DOHH2 (cell line): Measurements from ENCODE around the gene TSHZ2.

Experiments
- H3F3A ChIP-seq: fragments of 200-600 bp; sonication (generic), shearing (Covaris generic); 2 replicates; pipeline ENCODE4 v1.6.0; 2016; ENCODE audit warnings: antibody characterized with exemption, mild to moderate bottlenecking; ENCODE audit not compliant: control insufficient read depth, insufficient read depth
- H3K27ac ChIP-seq: fragments of 200-600 bp; sonication (generic); 2 replicates; pipeline ENCODE4 v1.5.1; 2014; ENCODE audit warnings: low read depth, mild to moderate bottlenecking, low read length, moderate library complexity
- H3K27me3 ChIP-seq: fragments of 200-600 bp; sonication (generic); 2 replicates; pipeline ENCODE4 v1.6.1; 2014; ENCODE audit warnings: mild to moderate bottlenecking, low read length, mixed read lengths; ENCODE audit not compliant: control insufficient read depth
- H3K36me3 ChIP-seq: fragments of 200-600 bp; sonication (generic); 2 replicates; pipeline ENCODE4 v1.6.1; 2014; ENCODE audit warnings: mild to moderate bottlenecking, low read length, moderate library complexity, mixed read lengths; ENCODE audit not compliant: control insufficient read depth
- H3K4me1 ChIP-seq: fragments of 200-600 bp; sonication (generic); 2 replicates; pipeline ENCODE4 v1.6.1; 2014; ENCODE audit warnings: mild to moderate bottlenecking, low read length, mixed read lengths; ENCODE audit not compliant: control insufficient read depth
- H3K4me2 ChIP-seq: fragments of 200-600 bp; sonication (generic); 2 replicates; pipeline ENCODE4 v1.6.0; 2014; ENCODE audit warnings: mild to moderate bottlenecking, low read length, moderate library complexity
- H3K4me3 ChIP-seq: fragments of 200-600 bp; sonication (generic); 2 replicates; pipeline ENCODE4 v1.5.1; 2014; ENCODE audit warnings: mild to moderate bottlenecking, low read length, mixed read lengths
- H3K79me2 ChIP-seq: fragments of 200-600 bp; sonication (generic); 2 replicates; pipeline ENCODE4 v1.6.1; 2014; ENCODE audit warnings: mild to moderate bottlenecking, low read length, mixed read lengths; ENCODE audit not compliant: control insufficient read depth
- H3K9me2 ChIP-seq: fragments of 200-600 bp; sonication (generic); replicated peaks from 2 replicates; pipeline ENCODE4 v1.6.1; 2014; ENCODE audit warnings: mild to moderate bottlenecking, low read length, mixed read lengths; ENCODE audit not compliant: control insufficient read depth
- H3K9me3 ChIP-seq: fragments of 200-600 bp; sonication (generic); 2 replicates; pipeline ENCODE4 v1.6.1; 2014; ENCODE audit warnings: antibody characterized with exemption, low read length, mixed read lengths; ENCODE audit not compliant: control insufficient read depth, insufficient read depth
- H4K20me1 ChIP-seq: fragments of 200-600 bp; sonication (generic); 2 replicates; pipeline ENCODE4 v1.6.0; 2014; ENCODE audit warnings: low read depth, mild to moderate bottlenecking, antibody characterized with exemption, low read length, moderate library complexity; ENCODE audit not compliant: control insufficient read depth, insufficient read depth
- CTCF ChIP-seq: fragments of 200-600 bp; sonication (generic); IDR thresholded peaks from one replicate; pipeline ENCODE4 v1.5.1; 2014; ENCODE audit warnings: antibody characterized with exemption, mild to moderate bottlenecking, low read depth, low read length; ENCODE audit not compliant: poor library complexity, severe bottlenecking
- EZH2phosphoT487 ChIP-seq: fragments of 200-600 bp; sonication (generic); IDR thresholded peaks from 2 replicates; pipeline ENCODE4 v1.6.1; 2017; ENCODE audit warnings: borderline replicate concordance, mild to moderate bottlenecking, antibody characterized with exemption, low read length, moderate library complexity, mixed read lengths

Gene TSHZ2

GRCh38 chr20:53152228-53152627 is 180.1 kb downstream of the TSHZ2 start:
- peaks cover 47% of the 10 kb centered on the region for H3K4me1 ChIP-seq
- no peak overlapping the region for H3K4me3 ChIP-seq
- no peaks in the 10 kb centered on the region for H3K27me3 ChIP-seq
- H3K4me2 ChIP-seq: no peak overlapping the region
- no peaks in the 10 kb centered on the region for H3K9me3 ChIP-seq
- H3K79me2 ChIP-seq: no peaks in the 10 kb centered on the region
- TF ChIP-seq CTCF (no peak), EZH2phosphoT487 (no peak)
- peaks cover 4% of the 10 kb centered on the region; the same call in 1 of the 2 replicates for H3F3A ChIP-seq
- H3K9me2 ChIP-seq: no peaks in the 10 kb centered on the region
- no peaks in the 10 kb centered on the region for H3K36me3 ChIP-seq
- no peak overlapping the region for H3K27ac ChIP-seq
- H4K20me1 ChIP-seq: no peaks in the 10 kb centered on the region

DNA sequence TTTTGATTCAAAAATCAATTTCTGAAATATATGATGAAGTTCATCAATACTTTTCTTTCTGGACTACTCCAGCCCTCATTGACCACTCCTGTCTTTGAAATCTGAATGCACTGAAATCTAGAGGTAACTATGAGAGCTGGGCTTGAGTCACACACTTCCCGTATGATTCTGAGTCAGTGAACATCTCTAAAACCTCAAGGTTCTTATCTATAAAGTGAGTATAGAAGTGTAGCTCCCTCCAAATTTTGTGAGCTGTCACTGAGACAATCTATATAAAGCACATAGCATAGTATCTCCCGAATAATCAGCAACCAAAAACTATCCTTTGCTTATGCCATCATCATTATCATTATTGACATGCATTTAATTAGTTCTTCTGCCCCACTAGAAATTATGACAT is 182.4 kb downstream of the TSHZ2 start:
- Histone ChIP-seq H3K4me1 (peaks cover 47% of the 10 kb centered on the region), H3K36me3 (no peaks in the 10 kb centered on the region), H3K27ac (no peak overlapping the region), H3K27me3 (no peaks in the 10 kb centered on the region), H3K79me2 (no peaks in the 10 kb centered on the region), H3F3A (peaks cover 8% of the 10 kb centered on the region), H4K20me1 (no peaks in the 10 kb centered on the region), H3K4me2 (no peak overlapping the region), H3K4me3 (no peak overlapping the region), H3K9me3 (peaks cover 5% of the 10 kb centered on the region; the same call in 1 of the 2 replicates), H3K9me2 (no peaks in the 10 kb centered on the region)
- TF ChIP-seq EZH2phosphoT487: no peak
- no peak for TF ChIP-seq CTCF

- peaks cover 8% of the 10 kb centered on the region for H3F3A ChIP-seq
- no peaks in the 10 kb centered on the region for H4K20me1 ChIP-seq
- H3K4me2 ChIP-seq: peak overlapping the region; percentile 64
- peak overlapping the region; percentile 87 for H3K27ac ChIP-seq
- H3K9me3 ChIP-seq: peaks cover 9% of the 10 kb centered on the region; the same call in 1 of the 2 replicates
- H3K36me3 ChIP-seq: no peaks in the 10 kb centered on the region
- no peaks in the 10 kb centered on the region for H3K27me3 ChIP-seq
- H3K4me3 ChIP-seq: peak overlapping the region; percentile 57
- TF ChIP-seq CTCF: peak; percentile 88
- TF ChIP-seq EZH2phosphoT487: no peak
- H3K4me1 ChIP-seq: peaks cover 58% of the 10 kb centered on the region
- H3K9me2 ChIP-seq: no peaks in the 10 kb centered on the region
- H3K79me2 ChIP-seq: no peaks in the 10 kb centered on the region
These were observed 185.6 kb downstream of the TSHZ2 start for GRCh38 chr20:53157443-53158408.
